ENCODE measurements around the gene CTNNBL1.

- TF ChIP-seq, protein P1, sequence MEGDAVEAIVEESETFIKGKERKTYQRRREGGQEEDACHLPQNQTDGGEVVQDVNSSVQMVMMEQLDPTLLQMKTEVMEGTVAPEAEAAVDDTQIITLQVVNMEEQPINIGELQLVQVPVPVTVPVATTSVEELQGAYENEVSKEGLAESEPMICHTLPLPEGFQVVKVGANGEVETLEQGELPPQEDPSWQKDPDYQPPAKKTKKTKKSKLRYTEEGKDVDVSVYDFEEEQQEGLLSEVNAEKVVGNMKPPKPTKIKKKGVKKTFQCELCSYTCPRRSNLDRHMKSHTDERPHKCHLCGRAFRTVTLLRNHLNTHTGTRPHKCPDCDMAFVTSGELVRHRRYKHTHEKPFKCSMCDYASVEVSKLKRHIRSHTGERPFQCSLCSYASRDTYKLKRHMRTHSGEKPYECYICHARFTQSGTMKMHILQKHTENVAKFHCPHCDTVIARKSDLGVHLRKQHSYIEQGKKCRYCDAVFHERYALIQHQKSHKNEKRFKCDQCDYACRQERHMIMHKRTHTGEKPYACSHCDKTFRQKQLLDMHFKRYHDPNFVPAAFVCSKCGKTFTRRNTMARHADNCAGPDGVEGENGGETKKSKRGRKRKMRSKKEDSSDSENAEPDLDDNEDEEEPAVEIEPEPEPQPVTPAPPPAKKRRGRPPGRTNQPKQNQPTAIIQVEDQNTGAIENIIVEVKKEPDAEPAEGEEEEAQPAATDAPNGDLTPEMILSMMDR (IDR thresholded peaks at IDR 0.05; ENCODE audit: insufficient read depth, low read length): no peak
- TF ChIP-seq, protein P2, sequence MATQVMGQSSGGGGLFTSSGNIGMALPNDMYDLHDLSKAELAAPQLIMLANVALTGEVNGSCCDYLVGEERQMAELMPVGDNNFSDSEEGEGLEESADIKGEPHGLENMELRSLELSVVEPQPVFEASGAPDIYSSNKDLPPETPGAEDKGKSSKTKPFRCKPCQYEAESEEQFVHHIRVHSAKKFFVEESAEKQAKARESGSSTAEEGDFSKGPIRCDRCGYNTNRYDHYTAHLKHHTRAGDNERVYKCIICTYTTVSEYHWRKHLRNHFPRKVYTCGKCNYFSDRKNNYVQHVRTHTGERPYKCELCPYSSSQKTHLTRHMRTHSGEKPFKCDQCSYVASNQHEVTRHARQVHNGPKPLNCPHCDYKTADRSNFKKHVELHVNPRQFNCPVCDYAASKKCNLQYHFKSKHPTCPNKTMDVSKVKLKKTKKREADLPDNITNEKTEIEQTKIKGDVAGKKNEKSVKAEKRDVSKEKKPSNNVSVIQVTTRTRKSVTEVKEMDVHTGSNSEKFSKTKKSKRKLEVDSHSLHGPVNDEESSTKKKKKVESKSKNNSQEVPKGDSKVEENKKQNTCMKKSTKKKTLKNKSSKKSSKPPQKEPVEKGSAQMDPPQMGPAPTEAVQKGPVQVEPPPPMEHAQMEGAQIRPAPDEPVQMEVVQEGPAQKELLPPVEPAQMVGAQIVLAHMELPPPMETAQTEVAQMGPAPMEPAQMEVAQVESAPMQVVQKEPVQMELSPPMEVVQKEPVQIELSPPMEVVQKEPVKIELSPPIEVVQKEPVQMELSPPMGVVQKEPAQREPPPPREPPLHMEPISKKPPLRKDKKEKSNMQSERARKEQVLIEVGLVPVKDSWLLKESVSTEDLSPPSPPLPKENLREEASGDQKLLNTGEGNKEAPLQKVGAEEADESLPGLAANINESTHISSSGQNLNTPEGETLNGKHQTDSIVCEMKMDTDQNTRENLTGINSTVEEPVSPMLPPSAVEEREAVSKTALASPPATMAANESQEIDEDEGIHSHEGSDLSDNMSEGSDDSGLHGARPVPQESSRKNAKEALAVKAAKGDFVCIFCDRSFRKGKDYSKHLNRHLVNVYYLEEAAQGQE (IDR thresholded peaks at IDR 0.05; ENCODE audit: insufficient replicate concordance, low read depth): no peak
- TF ChIP-seq GABPA (IDR thresholded peaks at IDR 0.05; ENCODE audit: low read depth): no peak
These were observed 199.9 kb downstream of the CTNNBL1 start for GRCh38 chr20:37893566-37894241.
